Astrocyte of the cerebellum (primary cell): ENCODE measurements around the gene LRP5.

Source experiments
- DNase-seq: peaks from one replicate; pipeline ENCODE4 v3.0.0-alpha.2; 2011; ENCODE audit warnings: low read depth
- H3K4me3 ChIP-seq: 2 replicates; pipeline ENCODE4 v1.5.1; 2011; ENCODE audit warnings: mild to moderate bottlenecking, low read depth, low read length, moderate library complexity
- in situ Hi-C: cut with HindIII; loops from 2 replicates; pipeline ENCODE4 v1.10.0; 2017; ENCODE audit warnings: low sequenced_read_pairs
- TF ChIP-seq, protein P1 (sequence below): IDR thresholded peaks from 2 replicates; pipeline ENCODE4 v1.5.1; 2012; ENCODE audit warnings: low read length, low read depth, moderate library complexity, mild to moderate bottlenecking; ENCODE audit errors: missing control alignments

Gene LRP5

DNA sequence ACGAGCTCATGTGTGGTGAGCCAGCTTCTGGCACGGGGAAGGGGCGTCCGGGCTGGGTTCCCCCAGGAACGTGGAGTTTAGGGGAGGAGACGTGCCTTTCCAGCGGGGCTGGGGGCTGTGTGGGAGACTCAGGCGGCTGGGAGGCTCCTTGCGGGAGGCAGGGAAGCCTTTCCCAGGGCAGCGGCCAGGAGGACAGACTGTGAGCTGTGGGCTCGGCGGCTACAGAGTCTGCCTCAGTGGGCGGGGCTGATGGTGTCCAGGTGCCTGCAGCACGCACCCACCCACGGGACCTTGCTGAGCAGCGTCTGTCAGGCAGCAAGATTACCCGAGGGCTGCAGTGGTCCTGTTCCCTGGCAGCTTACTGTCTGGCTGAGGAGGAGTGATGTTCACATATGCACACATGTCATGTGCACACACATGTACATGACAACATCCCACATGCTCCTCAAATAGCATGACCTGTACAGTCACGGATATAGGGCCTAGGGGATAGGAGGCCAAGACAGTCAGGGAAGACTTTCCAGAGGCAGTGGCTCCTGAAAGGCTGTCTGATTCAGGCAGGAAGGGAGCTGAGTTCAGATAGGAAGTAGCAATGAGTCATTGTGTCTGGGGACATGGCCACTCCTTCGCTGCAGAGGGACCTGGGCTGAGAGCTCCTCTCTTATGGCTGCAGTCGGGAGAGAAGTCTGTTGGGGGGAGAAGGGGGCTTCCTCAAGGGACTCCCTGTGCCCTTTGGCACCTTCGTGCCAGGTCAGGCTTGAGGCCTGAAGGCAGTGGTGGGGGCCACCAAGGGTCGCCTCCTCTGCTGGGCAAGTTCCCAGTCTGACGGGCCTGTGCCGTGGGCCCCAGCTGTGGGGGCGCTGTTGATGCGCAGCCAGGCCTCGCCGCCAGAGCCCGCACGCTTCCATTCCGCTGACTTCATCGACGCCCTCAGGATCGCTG lies 124.9 kb downstream of the LRP5 start:
- DNase-seq = no peak
- H3K4me3 ChIP-seq = no peak overlapping the region
- TF ChIP-seq, protein P1, sequence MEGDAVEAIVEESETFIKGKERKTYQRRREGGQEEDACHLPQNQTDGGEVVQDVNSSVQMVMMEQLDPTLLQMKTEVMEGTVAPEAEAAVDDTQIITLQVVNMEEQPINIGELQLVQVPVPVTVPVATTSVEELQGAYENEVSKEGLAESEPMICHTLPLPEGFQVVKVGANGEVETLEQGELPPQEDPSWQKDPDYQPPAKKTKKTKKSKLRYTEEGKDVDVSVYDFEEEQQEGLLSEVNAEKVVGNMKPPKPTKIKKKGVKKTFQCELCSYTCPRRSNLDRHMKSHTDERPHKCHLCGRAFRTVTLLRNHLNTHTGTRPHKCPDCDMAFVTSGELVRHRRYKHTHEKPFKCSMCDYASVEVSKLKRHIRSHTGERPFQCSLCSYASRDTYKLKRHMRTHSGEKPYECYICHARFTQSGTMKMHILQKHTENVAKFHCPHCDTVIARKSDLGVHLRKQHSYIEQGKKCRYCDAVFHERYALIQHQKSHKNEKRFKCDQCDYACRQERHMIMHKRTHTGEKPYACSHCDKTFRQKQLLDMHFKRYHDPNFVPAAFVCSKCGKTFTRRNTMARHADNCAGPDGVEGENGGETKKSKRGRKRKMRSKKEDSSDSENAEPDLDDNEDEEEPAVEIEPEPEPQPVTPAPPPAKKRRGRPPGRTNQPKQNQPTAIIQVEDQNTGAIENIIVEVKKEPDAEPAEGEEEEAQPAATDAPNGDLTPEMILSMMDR = no peak
- in situ Hi-C loops = no loop called here

DNA sequence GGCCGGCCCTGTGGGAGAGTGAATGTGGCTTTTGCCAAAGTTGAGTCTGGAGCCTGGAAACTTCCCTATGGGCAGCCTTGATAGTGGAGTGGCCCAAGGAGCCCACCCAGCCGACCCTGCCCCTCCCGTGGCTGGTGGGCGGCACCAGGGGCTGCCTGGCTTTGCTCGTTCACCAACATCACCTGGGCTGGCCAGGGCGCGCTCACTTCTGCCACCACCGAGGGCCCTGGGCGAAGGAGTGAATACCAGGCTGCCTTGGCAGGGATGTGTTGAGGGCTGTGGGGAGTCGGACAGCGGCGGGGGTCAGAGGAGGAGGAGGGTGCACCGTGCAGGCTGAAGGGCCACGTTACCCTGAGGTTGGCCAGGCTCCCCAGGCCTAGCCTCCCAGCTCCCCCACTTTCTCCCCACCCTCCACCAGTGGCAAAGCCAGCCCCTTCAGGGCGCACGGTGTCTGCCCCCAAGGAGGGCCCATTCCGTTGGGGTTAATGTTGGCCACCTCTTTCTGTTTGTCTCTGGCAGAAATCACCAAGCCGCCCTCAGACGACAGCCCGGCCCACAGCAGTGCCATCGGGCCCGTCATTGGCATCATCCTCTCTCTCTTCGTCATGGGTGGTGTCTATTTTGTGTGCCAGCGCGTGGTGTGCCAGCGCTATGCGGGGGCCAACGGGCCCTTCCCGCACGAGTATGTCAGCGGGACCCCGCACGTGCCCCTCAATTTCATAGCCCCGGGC lies 125.7 kb downstream of the LRP5 start:
- no peak overlapping the region for H3K4me3 ChIP-seq
- DNase-seq = no peak
- in situ Hi-C loops = no loop called here
- TF ChIP-seq, protein P1 = no peak

DNA sequence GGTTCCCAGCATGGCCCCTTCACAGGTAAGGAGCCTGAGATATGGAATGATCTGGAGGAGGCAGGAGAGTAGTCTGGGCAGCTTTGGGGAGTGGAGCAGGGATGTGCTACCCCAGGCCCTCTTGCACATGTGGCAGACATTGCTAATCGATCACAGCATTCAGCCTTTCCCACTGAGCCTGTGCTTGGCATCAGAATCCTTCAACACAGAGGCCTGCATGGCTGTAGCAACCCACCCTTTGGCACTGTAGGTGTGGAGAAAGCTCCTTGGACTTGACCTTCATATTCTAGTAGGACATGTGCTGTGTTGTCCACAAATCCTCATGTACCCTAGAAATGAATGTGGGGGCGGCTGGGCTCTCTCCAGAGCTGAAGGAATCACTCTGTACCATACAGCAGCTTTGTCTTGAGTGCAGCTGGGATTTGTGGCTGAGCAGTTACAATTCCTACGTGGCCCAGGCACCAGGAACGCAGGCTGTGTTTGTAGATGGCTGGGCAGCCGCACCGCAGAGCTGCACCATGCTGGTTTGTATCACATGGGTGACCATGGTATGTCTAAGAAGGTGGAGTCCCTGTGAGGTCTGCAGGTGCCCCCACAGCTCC lies 126.4 kb downstream of the LRP5 start:
- H3K4me3 ChIP-seq = no peak overlapping the region
- in situ Hi-C loops = no loop called here
- TF ChIP-seq, protein P1 = no peak
- no peak for DNase-seq

DNA sequence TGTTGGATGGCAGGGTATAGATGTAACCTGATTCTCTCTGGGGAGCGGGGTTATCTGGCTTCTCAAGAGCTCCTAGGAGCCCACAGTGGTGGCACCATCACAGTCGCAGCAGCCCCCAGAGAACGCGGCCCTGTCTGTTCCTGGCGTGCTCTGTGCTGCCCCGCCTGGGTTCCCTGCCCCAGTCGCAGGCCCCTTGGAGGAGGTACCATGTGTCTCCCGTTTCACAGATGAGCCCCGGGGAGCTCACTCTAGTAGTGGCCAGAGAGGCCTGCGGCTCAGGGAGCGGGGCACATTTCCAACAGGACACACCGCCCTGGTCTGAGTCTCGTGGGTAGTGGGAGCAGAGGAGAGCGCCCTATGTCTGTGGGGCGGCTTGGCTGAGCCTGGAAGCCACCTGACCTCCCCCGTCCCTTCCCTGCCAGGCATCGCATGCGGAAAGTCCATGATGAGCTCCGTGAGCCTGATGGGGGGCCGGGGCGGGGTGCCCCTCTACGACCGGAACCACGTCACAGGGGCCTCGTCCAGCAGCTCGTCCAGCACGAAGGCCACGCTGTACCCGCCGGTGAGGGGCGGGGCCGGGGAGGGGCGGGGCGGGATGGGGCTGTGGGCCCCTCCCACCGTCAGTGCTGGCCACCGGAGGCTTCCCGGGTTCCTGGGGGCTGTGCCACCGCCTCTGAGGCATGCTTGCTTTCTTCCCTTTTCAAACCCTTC lies 127.1 kb downstream of the LRP5 start:
- DNase-seq = no peak
- TF ChIP-seq, protein P1 = no peak
- in situ Hi-C loops = no loop called here
- H3K4me3 ChIP-seq = no peak overlapping the region

DNA sequence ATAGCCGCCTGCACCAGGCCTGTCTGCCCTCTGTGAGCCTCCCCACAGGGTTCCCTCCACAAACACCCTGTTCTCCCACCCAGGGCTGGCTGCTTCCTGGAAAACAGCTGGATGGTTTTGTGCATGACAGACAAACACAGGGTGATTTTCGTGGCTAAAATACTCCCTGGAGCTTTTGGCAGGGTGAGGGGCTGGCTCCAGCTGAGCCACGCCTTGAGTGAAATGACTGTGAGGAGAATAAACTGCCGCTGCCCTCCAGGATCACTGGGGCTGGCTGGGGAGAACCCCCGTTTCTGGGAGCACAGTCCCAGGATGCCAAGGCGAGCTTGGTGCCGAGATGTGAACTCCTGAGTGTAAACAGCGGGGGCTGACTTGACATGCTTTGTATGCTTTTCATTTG lies 127.8 kb downstream of the LRP5 start:
- H3K4me3 ChIP-seq = no peak overlapping the region
- TF ChIP-seq, protein P1 = no peak
- in situ Hi-C loops = no loop called here
- DNase-seq = no peak

DNA sequence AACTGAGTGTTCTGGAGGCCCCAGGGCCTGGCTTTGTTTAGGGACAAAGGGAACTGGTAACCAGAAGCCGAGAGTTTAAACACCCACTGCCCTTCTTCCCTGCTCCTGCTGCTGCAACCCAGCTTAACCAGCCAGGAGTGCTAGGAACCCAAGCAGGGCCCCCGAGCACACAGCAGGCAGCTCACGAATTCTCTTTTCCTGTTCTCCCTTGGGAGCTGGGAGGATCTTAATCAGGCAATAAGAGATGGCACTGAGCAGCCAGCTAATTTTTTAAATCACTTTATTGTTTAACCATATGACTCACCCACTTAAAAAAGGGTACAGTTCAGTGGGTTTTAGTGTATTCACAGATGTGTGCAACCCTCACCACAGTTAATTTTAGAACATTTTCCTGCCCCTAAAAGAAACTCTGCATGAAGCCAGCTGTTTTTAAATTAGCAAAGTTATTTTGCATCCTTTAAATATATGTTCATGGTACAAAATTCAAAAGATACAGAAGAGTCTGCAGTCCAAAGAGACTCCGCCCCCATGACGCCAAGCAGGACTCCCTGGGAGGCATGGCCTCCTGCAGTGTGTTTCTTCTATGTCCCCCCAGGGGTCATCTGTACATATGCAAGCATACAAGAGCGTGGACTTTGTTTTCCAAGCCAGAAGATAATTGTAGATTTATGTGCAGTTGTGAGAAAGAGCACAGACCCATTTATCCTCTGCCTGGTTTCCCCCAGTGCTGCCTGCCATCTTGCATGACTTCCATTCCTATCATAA lies 129.3 kb downstream of the LRP5 start:
- TF ChIP-seq, protein P1 = no peak
- in situ Hi-C loops = no loop called here
- no peak for DNase-seq
- H3K4me3 ChIP-seq = no peak overlapping the region
